HG02943 (cell line): ENCODE measurements around the gene CCNA1.

Experiments used
- ATAC-seq: cut with Tn5 transposase; IDR thresholded peaks from one replicate; pipeline ENCODE4 v1.9.1; 2021; ENCODE audit warnings: mild to moderate bottlenecking, low read depth, moderate library complexity; ENCODE audit not compliant: unreplicated experiment

The CCNA1 gene

GRCh38 chr13:36450534-36450933 lies 18.2 kb downstream of the CCNA1 start:
- no peak for ATAC-seq

- ATAC-seq, result no peak
Observed at GRCh38 chr13:36453516-36453915, 21.2 kb downstream of the CCNA1 start.

GRCh38 chr13:36454121-36454520 lies 21.8 kb downstream of the CCNA1 start:
- ATAC-seq, result no peak

- ATAC-seq, result no peak
Observed at GRCh38 chr13:36454987-36455386, 22.7 kb downstream of the CCNA1 start.

GRCh38 chr13:36456577-36456976 lies 24.3 kb downstream of the CCNA1 start:
- ATAC-seq, result no peak

GRCh38 chr13:36461506-36461905 lies 29.2 kb downstream of the CCNA1 start:
- no peak for ATAC-seq

GRCh38 chr13:36475468-36475867 lies 43.2 kb downstream of the CCNA1 start:
- ATAC-seq, result no peak

GRCh38 chr13:36476661-36477060 lies 44.4 kb downstream of the CCNA1 start:
- no peak for ATAC-seq

- ATAC-seq, result no peak
Observed at GRCh38 chr13:36480726-36481427, 48.6 kb downstream of the CCNA1 start.

GRCh38 chr13:36490055-36490454 lies 57.8 kb downstream of the CCNA1 start:
- ATAC-seq, result no peak
